ENCODE results near the gene RAVER2. TPM values are rescaled to one million over a fixed set of nuclear protein-coding genes. Genes with fewer than 3 reads are reported as not detected.

Gene RAVER2
- total RNA-seq, 1 donor, result 7.2 TPM

DNA sequence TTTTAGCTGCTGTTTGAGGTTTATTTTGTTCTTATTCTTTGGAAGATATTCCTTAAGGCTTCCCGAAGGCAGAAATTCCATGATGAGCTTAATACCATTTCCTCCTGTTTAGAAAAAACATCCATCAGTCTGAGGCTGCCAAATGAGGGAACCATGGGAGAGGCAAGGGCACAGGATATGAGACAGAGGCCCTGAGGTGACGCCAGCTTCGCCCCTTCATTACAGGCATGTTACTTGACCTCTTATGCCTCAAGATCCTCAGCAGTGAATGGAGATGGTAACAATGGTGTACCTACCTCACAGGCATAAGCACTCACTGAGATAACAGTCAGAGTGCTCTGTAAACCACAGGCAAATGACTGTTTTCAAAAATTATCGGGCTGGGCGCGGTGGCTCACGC, 93.6 kb downstream of the RAVER2 start:
- DNase-seq (ENCODE audit: low read depth), result no peak
- H3K4me3 ChIP-seq (ENCODE audit: low read depth, low read length), result no peak overlapping the region
- TF ChIP-seq, protein P1, sequence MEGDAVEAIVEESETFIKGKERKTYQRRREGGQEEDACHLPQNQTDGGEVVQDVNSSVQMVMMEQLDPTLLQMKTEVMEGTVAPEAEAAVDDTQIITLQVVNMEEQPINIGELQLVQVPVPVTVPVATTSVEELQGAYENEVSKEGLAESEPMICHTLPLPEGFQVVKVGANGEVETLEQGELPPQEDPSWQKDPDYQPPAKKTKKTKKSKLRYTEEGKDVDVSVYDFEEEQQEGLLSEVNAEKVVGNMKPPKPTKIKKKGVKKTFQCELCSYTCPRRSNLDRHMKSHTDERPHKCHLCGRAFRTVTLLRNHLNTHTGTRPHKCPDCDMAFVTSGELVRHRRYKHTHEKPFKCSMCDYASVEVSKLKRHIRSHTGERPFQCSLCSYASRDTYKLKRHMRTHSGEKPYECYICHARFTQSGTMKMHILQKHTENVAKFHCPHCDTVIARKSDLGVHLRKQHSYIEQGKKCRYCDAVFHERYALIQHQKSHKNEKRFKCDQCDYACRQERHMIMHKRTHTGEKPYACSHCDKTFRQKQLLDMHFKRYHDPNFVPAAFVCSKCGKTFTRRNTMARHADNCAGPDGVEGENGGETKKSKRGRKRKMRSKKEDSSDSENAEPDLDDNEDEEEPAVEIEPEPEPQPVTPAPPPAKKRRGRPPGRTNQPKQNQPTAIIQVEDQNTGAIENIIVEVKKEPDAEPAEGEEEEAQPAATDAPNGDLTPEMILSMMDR (IDR thresholded peaks at IDR 0.05; ENCODE audit: insufficient read depth, low read length), result no peak

DNA sequence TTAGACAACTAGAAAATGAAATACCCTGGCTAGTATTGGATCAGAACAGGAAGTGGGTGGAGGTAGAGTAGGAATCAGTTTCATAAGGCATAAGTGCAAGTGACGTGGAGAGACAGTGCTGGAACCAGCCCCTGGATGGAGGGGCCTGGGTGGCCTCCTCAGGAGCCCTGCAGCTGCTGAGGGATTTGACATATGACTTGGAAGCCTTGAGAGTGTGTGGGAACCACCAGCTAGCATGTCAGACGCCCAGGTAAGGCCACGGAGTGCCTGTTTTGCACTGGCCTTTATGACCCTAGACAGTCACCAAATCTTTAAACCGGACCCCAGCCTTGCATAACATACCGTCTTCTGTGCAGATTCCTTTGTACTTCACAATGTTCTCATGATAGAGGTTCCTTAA, 94.4 kb downstream of the RAVER2 start:
- TF ChIP-seq, protein P1 (IDR thresholded peaks at IDR 0.05; ENCODE audit: insufficient read depth, low read length), result no peak
- H3K4me3 ChIP-seq (ENCODE audit: low read depth, low read length), result no peak overlapping the region
- DNase-seq (ENCODE audit: low read depth), result no peak

DNA sequence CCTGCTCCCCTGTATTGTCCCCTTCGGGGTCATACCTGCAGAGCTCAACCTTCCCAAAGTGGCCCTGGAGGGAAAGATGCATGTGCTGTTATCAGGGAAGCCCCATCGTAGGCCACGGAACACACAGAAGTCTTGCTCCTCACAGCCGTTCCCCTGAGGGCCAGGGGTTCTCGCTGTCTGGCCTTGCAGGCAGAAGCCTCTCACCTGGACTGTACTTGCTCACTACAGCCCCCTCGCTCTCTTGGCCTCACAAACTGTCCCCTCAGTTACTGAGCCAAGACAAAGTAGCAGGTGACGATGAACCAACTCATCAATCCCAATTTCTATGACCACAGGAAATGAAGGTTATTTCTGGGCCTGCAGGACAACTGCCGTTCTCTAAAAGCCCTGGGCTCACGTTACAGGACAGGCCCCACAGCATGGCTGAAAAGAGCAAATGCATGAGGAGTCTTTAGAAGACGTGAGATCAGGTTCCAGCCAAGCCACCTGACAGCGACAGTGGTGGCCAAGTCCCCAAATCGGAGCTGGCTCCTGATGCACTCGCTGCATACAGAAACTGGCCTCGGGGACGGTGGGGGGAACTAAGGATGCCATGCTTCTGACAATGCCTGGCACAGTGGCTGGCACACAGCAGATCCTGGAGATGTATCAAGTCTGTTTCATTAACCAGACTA, 95.0 kb downstream of the RAVER2 start:
- no peak overlapping the region for H3K4me3 ChIP-seq (ENCODE audit: low read depth, low read length)
- TF ChIP-seq, protein P1 (IDR thresholded peaks at IDR 0.05; ENCODE audit: insufficient read depth, low read length), result no peak
- DNase-seq (ENCODE audit: low read depth), result no peak

DNA sequence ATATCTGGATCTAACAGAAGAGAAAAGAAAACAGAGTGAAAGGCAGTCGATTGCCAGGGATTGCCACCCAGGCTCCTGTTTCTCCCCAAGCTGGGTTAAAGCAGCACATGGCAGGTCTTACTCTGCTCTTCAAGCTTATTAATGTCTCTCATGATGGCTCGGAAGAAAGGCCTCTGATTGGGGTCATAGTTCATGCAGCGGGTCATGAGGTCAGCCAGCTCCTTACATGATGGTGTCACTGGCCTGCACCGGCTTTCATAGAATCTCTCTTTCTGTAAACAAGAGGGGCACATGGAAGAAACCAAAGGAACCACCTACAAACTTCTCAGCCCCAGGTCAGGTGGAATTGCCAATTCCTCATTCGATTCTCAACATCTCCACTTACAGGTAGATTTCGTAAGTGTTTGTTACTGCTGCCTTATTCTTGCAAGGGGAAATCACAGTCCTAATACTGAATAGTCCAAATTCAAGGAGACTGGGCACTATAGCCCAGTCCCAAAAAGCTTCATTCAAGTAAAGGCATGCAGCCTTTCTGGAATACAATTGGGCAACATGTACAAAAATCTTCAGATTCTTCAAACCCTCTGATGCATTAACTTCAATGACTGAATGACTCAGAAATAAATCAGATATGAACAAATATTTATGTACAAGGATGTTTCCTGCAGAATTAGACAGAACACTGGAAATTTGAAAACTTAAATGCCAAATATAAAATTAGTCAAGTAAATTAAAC, 96.6 kb downstream of the RAVER2 start:
- no peak overlapping the region for H3K4me3 ChIP-seq (ENCODE audit: low read depth, low read length)
- TF ChIP-seq, protein P1 (IDR thresholded peaks at IDR 0.05; ENCODE audit: insufficient read depth, low read length), result no peak
- peak; percentile 12 for DNase-seq (ENCODE audit: low read depth)

DNA sequence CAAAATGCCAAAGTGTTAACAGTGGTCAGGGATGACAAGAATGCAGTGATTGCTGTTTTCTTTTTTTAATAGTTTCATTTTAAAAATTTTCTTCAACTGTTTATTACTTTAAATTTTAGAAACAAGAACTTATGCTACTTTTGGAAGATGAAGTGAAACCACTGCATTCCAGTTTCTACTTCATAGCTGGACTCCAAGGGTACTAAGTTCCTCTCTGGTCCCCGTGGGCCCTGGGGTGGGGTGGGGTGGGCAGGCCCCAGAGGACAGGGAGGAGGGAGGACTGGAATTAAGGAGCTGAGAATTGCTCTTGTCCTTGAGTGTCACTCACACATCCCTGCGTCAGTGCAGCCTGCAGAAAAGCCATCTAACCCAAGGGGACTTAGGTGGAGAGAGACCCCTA, 97.3 kb downstream of the RAVER2 start:
- DNase-seq (ENCODE audit: low read depth), result no peak
- TF ChIP-seq, protein P1 (IDR thresholded peaks at IDR 0.05; ENCODE audit: insufficient read depth, low read length), result no peak
- no peak overlapping the region for H3K4me3 ChIP-seq (ENCODE audit: low read depth, low read length)

DNA sequence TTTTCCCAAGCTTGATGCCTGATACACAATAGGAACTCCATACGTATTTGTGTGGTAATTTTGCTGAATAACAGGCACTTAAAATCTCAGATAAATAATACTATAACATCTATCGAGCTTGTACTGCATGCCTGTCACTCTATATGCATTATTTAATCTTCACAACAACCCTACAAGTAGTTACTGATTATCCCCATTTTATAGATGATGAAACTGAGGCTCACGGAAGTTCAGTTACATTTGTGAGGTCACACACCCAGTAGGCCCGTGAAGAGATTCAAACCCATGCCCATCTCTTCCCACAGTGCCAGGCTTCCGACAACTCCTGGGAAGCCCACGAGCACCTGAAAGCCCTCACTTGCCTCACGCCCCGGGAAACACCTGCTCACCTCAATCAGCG, 98.8 kb downstream of the RAVER2 start:
- H3K4me3 ChIP-seq (ENCODE audit: low read depth, low read length), result no peak overlapping the region
- TF ChIP-seq, protein P1 (IDR thresholded peaks at IDR 0.05; ENCODE audit: insufficient read depth, low read length), result no peak
- no peak for DNase-seq (ENCODE audit: low read depth)

Measured in fibroblast of the aortic adventitia (primary cell).